Heart left ventricle (tissue), 16 donors: ENCODE results near the gene MTOR. TPM values are rescaled to one million over a fixed set of nuclear protein-coding genes. Genes with fewer than 3 reads are reported as not detected.

Experiments
- ATAC-seq, 4 donors: fragments of 200-7000 bp; cut with Tn5 transposase; one replicate each; pipeline ENCODE4 v1.9.1; 2020 to 2022; ENCODE audit warnings: moderate library complexity in 4 of 4, mild to moderate bottlenecking in 3 of 4, moderate number of reproducible peaks in 1 of 4
- DNase-seq, 5 donors: peaks; one replicate each; pipeline ENCODE4 v3.0.0-alpha.2; 2020
- H3K27ac ChIP-seq, 12 donors: fragments of 200-600 bp; sonication (generic) in 4 of 12; one replicate each; pipeline versions ENCODE4 v1.5.0 to v1.8.0; 2016 to 2022; ENCODE audit warnings: mild to moderate bottlenecking in 2 of 12
- H3K27me3 ChIP-seq, 9 donors: fragments of 200-600 bp; sonication (generic) in 2 of 9; one replicate each; pipeline versions ENCODE4 v1.5.1 to v1.8.0; 2016 to 2022; ENCODE audit warnings: mild to moderate bottlenecking in 3 of 9
- H3K36me3 ChIP-seq, 9 donors: fragments of 200-600 bp; sonication (generic) in 2 of 9; one replicate each; pipeline versions ENCODE4 v1.5.0 to v1.8.0; 2018 to 2022; ENCODE audit warnings: mild to moderate bottlenecking in 2 of 9
- H3K4me1 ChIP-seq, 12 donors: fragments of 200-600 bp; sonication (generic) in 4 of 12; one replicate each; pipeline versions ENCODE4 v1.5.0 to v1.8.0; 2016 to 2022; ENCODE audit warnings: mild to moderate bottlenecking in 3 of 12
- H3K4me3 ChIP-seq, 12 donors: fragments of 200-600 bp; sonication (generic) in 4 of 12; one replicate each; pipeline versions ENCODE4 v1.5.0 to v1.8.0; 2017 to 2022; ENCODE audit warnings: mild to moderate bottlenecking in 9 of 12, moderate library complexity in 4 of 12
- H3K9me3 ChIP-seq, 12 donors: fragments of 200-600 bp; sonication (generic) in 4 of 12; one replicate each; pipeline versions ENCODE4 v1.5.0 to v1.8.0; 2016 to 2022; ENCODE audit warnings: mild to moderate bottlenecking in 1 of 12
- CTCF ChIP-seq, 12 donors: fragments of 200-600 bp; sonication (generic) in 4 of 12; IDR thresholded peaks; one replicate each; pipeline versions ENCODE4 v1.5.0 to v1.8.0; 2018 to 2022; ENCODE audit warnings: antibody characterized with exemption in 12 of 12, mild to moderate bottlenecking in 5 of 12
- POLR2A ChIP-seq, 2 donors: fragments of 450-650 bp; IDR thresholded peaks; one replicate each; pipeline ENCODE4 v1.6.1; 2017; ENCODE audit warnings: antibody characterized with exemption in 2 of 2, mild to moderate bottlenecking in 2 of 2, moderate library complexity in 2 of 2
- WGBS, 4 donors: extraction: QIAGEN DNeasy Blood & Tissue Kit in 2 of 4; methylation state at CpG; one replicate each; pipeline versions ENCODE4 v1.1.5 to v1.1.7; 2013 to 2018; 5-methylcytosine and 5-hydroxymethylcytosine counted together
- intact Hi-C, 10 donors: fragments of 100-400 bp; cut with DNase I; formaldehyde crosslinking; loops; one replicate each; pipeline versions ENCODE4 v1.11.1 to v1.14.2; 2022
- polyA plus RNA-seq, 2 donors: library from polyadenylated mRNA; stranded (reverse); fragments of 200-250 nt; gene quantifications; one replicate each; pipeline ENCODE4 v1.2.3, GENCODE V29; 2013
- total RNA-seq, 9 donors: library from RNA; depleted of rRNA in 2 of 9; stranded (reverse); fragments of >200 nt in 2 of 9; fragmentation: NEBNext Ultra II Directional in 3 of 9; extraction: Animal tissue kit (Norgen Biotek cat#: 25700) in 3 of 9; gene quantifications; one replicate each; pipeline versions ENCODE4 v1.1.0 to v1.2.4, GENCODE V29; 2016 to 2023
- donor health status: ischemic (EF 13 %, LVEDD 7.1; RV severe dilation, severe dysfunction).
- donor health status: healthy with polysubstance abuse.
- donor health status: DM: no; HTN: yes; CAD: no.
- donor health status: DM: no; HTN: no; CAD: no.
- donor health status: ischemic (EF 25% LVEDD 6.9; RV normal size, moderate dysfunction).
- donor health status: ischemic (EF 25% LVEDD 5.7; RV mildly dilated, moderate dysfunction).
- donor health status: healthy.
- donor health status: DM: yes; HTN: yes; CAD: no.
- donor health status: ischemic (EF 35%, LVEDD 5.7; RV mildly dilated, moderate dysfunction).
- donor health status: nonischemic (EF 11% LVEDD 7.7; RV severe dilation, severe dysfunction).
- donor health status: DM: yes; HTN: yes; CAD: no.
- donor health status: PGD.
- donor health status: ischemic (EF 29% LVEDD 5.4; RV normal size, mild dysfunction).
- donor health status: nonischemic (EF 23%, LVEDD 6.1; RV moderate dilation, normal function).

MTOR gene
- total and polyA plus RNA-seq, 11 donors, result 17.4 to 43.6 (median 36.7) TPM

- 66 to 70% (median 69%) methylated on average over 4 of the region's 4 CpGs for WGBS, 4 donors
- intact Hi-C loops, result no loop called here
- Histone ChIP-seq H3K4me1 (peaks cover 0 to 31% (median 18%) of the 10 kb centered on the region in 12 donors), H3K36me3 (peaks cover 0 to 45% (median 18%) of the 10 kb centered on the region in 9 donors), H3K4me3 (no peak overlapping the region), H3K27me3 (no peaks in the 10 kb centered on the region), H3K9me3 (no peaks in the 10 kb centered on the region), H3K27ac (peak overlapping the region in 10 of 12 donors; percentile 19 to 75 (median 52))
- ATAC-seq (peak in 1 of 4 donors; percentile 75), DNase-seq (peak in 1 of 5 donors; percentile 16)
- TF ChIP-seq POLR2A (IDR thresholded peaks at IDR 0.05), result no peak
These were observed 18.5 kb upstream of the MTOR start for GRCh38 chr1:11280719-11281376.

- Histone ChIP-seq H3K27ac (peak overlapping the region in 1 of 12 donors; percentile 32), H3K27me3 (no peaks in the 10 kb centered on the region), H3K9me3 (no peaks in the 10 kb centered on the region), H3K4me3 (no peak overlapping the region), H3K4me1 (peaks cover 0 to 43% (median 30%) of the 10 kb centered on the region in 12 donors), H3K36me3 (peaks cover 0 to 44% (median 13%) of the 10 kb centered on the region in 9 donors)
- DNase-seq, result no peak
- WGBS, 4 donors, result 98 to 100% (median 100%) methylated on average over 1 of the region's 1 CpG
- no peak for ATAC-seq
- intact Hi-C loops, result loop anchor here in 1 of 10 donors (10.0 kb wide), 1 partner anchor 525 kb away; the partner anchor contains the start of genes CLCN6 and MTHFR
- no peak for TF ChIP-seq POLR2A (IDR thresholded peaks at IDR 0.05)
- TF ChIP-seq CTCF (IDR thresholded peaks at IDR 0.05), result no peak
These were observed 17.3 kb upstream of the MTOR start for GRCh38 chr1:11279630-11280029.

GRCh38 chr1:11279152-11279551 lies 16.8 kb upstream of the MTOR start:
- H3K27ac ChIP-seq, result no peak overlapping the region
- TF ChIP-seq POLR2A (IDR thresholded peaks at IDR 0.05), result no peak
- TF ChIP-seq CTCF (IDR thresholded peaks at IDR 0.05), result no peak
- 94 to 97% (median 95%) methylated on average over 5 of the region's 5 CpGs for WGBS, 4 donors
- H3K9me3 ChIP-seq, result no peaks in the 10 kb centered on the region
- no peak overlapping the region for H3K4me3 ChIP-seq
- H3K4me1 ChIP-seq, result peaks cover 3 to 48% (median 34%) of the 10 kb centered on the region in 12 donors
- ATAC-seq (no peak), DNase-seq (no peak)
- intact Hi-C loops, result loop anchor here in 1 of 10 donors (10.0 kb wide), 1 partner anchor 526 kb away; the partner anchor contains the start of genes CLCN6 and MTHFR
- H3K27me3 ChIP-seq, result no peaks in the 10 kb centered on the region
- peaks cover 0 to 44% (median 13%) of the 10 kb centered on the region in 9 donors for H3K36me3 ChIP-seq

GRCh38 chr1:11273595-11274234 lies 11.4 kb upstream of the MTOR start:
- Histone ChIP-seq H3K27ac (peak overlapping the region; percentile 91 to 99 (median 96)), H3K4me1 (peaks cover 8 to 35% (median 23%) of the 10 kb centered on the region in 12 donors), H3K4me3 (peak overlapping the region; percentile 65 to 97 (median 86)), H3K36me3 (peaks cover 0 to 23% (median 11%) of the 10 kb centered on the region in 9 donors), H3K9me3 (no peaks in the 10 kb centered on the region), H3K27me3 (no peaks in the 10 kb centered on the region)
- intact Hi-C loops, result loop anchor here in 2 of 10 donors (1.0 to 10.0 kb wide), 2 partner anchors 11 to 531 kb away; partner anchors contain the start of genes CLCN6 (in 1 of the 2), MTHFR (in 1 of the 2) and MTOR (in 1 of the 2)
- ATAC-seq (peak in 3 of 4 donors; percentile 19 to 48 (median 43)), DNase-seq (no peak)
- 4 to 11% (median 7%) methylated on average over 10 to 22 of the region's 22 CpGs for WGBS, 4 donors
- TF ChIP-seq POLR2A (IDR thresholded peaks at IDR 0.05) (no peak), CTCF (IDR thresholded peaks at IDR 0.05) (no peak)
